ENCODE measurements around the gene GPR162.

The GPR162 gene

DNA sequence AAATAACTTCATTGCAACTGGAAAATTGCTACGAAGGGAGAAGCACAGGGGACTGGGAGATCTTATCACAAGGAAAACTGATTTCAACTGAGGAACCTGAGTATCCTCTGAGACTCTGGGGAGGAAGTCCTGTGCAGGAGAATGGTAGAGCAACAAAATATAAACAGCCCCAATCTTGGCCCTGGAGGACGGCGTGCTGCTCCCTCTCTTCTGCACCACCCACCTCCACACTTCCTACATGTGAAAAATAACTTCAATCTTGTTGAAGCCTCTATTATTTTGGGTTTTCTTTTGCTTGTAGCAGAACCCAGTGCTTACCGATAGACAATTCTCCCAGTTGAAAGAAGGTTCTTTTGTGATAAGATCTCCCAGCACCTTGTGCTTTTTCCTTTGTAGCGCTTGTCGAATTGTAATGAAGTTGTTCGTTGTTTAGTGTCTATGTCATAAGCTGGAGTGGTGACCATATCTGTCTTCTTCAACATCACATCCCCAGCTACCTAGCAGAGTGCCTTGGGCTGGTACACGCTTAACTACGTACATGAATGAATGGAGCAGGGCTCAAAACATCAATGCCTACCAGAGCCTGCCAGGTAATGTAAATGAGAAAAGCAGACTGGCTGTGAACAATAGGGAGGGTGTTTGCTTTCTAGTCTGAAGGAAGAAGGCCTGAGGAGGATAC, 35.1 kb upstream of the GPR162 start:
- no peak for DNase-seq (ENCODE audit: extremely low read depth in 1 of 2, low read depth in 1 of 2)

GRCh38 chr12:6787309-6787708, 34.3 kb upstream of the GPR162 start:
- DNase-seq (ENCODE audit: extremely low read depth in 1 of 2, low read depth in 1 of 2) = no peak

GRCh38 chr12:6788972-6789924, 32.4 kb upstream of the GPR162 start, which contains the start of gene CD4:
CD4 (plus strand) TSS chr12:6789528; CDS start chr12:6800139, 10,611 bp downstream.
- DNase-seq (ENCODE audit: extremely low read depth in 1 of 2, low read depth in 1 of 2) = no peak

DNA sequence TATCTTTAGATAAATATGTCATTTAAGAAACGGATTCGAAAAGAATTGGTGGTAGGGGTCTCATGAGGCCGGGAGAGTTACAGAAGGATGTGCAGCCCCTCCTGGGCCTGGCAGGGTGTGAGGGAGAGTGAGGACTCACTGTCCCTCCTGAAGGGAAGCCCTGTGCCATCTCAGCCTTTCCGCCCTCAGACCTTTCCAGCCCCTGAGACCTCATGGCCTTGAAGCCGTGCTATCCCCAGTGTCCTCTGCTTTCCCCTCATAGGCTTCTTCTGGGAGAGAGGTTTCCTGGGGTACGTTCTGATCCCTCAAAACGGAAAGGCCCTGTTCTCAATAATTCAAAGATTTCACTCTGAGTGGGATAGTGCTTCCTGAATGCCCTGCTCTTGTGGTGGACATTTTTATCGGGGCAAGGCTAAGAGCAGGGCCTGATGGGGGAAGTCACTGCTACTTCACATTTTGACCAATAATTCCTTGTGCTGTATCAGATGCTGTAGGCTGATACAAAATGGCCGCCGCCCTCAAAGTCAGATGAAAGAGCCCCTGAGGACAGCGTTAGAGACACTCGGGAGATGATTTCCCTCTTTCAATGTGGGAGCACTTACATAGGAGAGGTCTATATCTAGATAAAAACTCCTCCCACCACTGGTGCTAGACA, 31.0 kb upstream of the GPR162 start:
- DNase-seq (ENCODE audit: extremely low read depth in 1 of 2, low read depth in 1 of 2) = no peak

- no peak for DNase-seq (ENCODE audit: extremely low read depth in 1 of 2, low read depth in 1 of 2)
These were observed 29.6 kb upstream of the GPR162 start for GRCh38 chr12:6791931-6792520.

- no peak for DNase-seq (ENCODE audit: extremely low read depth in 1 of 2, low read depth in 1 of 2)
These were observed 29.0 kb upstream of the GPR162 start for GRCh38 chr12:6792522-6793201.

- no peak for DNase-seq (ENCODE audit: extremely low read depth in 1 of 2, low read depth in 1 of 2)
These were observed 26.5 kb upstream of the GPR162 start for GRCh38 chr12:6795088-6795487.

GRCh38 chr12:6796576-6796975, 25.0 kb upstream of the GPR162 start:
- no peak for DNase-seq (ENCODE audit: extremely low read depth in 1 of 2, low read depth in 1 of 2)

GRCh38 chr12:6799147-6799546, 22.5 kb upstream of the GPR162 start:
- DNase-seq (ENCODE audit: extremely low read depth in 1 of 2, low read depth in 1 of 2) = no peak

GRCh38 chr12:6807170-6807569, 14.5 kb upstream of the GPR162 start:
- no peak for DNase-seq (ENCODE audit: extremely low read depth in 1 of 2, low read depth in 1 of 2)

GRCh38 chr12:6809056-6809455, 12.6 kb upstream of the GPR162 start:
- DNase-seq (ENCODE audit: extremely low read depth in 1 of 2, low read depth in 1 of 2) = no peak

DNA sequence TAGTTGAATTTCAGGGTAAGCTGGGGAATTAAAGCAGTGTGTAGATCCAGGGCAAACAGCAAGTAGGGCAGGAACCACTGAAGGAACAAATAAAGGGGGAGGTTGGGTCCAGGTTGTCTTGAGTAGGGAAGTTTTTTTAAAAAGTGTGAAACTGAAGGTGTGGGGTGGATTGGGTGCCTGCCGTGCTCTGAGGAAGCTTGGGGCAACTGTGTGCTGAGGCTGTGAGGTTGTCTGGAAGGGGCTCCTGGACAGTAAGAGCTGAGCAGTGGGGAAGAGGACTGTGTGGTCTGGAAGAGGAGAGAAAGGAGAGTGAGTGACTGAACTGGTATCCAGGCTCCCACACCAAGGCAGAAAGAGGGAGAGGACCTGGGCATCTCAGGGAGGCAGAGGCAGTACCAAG, 10.9 kb upstream of the GPR162 start:
- no peak for DNase-seq (ENCODE audit: extremely low read depth in 1 of 2, low read depth in 1 of 2)

DNA sequence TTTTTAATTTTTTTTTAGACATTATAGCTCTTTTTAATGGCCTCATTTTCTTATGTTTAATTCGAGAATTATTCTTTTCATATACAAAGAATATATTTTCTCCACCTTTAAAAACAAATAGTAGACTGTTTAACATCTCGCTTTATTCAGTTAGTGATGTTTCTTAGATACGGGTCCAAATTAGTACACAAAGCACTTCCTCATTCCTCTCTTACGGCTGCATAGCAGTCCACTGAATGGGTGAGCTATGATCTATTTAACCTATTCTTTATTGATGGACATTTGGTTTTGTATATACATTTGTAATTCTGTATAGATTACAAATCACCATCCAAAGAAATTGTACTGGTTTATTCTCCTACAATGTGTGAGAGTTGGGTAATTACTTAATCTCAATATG, 8.3 kb upstream of the GPR162 start:
- no peak for DNase-seq (ENCODE audit: extremely low read depth in 1 of 2, low read depth in 1 of 2)

GRCh38 chr12:6816598-6816997, 5.0 kb upstream of the GPR162 start:
- no peak for DNase-seq (ENCODE audit: extremely low read depth in 1 of 2, low read depth in 1 of 2)

DNA sequence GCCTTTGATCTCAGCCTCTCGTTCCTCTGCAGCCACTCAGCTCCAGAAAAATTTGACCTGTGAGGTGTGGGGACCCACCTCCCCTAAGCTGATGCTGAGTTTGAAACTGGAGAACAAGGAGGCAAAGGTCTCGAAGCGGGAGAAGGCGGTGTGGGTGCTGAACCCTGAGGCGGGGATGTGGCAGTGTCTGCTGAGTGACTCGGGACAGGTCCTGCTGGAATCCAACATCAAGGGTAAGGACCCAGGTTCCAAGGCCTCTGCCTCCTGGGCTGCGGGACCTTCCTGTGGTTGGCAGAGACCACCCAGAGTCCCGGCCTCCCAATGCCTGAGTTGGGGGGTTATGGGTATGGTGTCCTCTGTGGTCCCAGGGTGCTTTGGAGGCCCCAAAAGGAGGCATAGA, 4.5 kb upstream of the GPR162 start:
- no peak for DNase-seq (ENCODE audit: extremely low read depth in 1 of 2, low read depth in 1 of 2)

DNA sequence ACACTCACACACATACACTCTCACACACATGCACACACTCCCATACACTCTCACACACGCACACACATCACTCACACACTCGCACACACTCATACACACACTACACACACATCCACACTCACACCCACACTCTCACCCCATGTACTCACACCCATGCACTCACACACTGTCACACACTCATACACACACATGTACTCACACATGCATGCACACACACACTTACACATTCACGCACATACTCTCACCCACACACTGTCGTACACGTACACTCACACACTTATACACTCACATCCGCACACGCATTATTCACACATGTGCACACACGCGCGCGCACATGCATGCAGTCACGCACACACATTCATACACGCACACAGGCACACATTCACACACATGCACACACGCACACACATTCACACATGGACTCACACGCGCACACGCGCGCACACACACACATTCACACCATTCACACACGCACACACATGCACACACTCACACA, 3.9 kb upstream of the GPR162 start:
- DNase-seq (ENCODE audit: extremely low read depth in 1 of 2, low read depth in 1 of 2) = no peak

DNA sequence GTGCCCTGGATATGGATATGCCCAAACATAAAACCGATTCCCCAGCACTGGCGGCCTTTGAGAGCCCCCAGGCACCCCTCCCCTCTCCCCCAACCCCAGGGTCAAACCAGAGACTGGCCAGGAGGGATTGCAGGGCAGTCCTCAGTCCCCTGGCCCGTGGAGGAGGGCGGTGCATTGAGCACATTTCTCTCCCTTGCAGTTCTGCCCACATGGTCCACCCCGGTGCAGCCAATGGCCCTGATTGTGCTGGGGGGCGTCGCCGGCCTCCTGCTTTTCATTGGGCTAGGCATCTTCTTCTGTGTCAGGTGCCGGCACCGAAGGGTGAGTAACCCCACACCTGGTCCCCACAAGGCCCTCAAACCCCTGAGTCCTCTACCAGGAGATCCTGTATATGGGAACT, 3.4 kb upstream of the GPR162 start:
- no peak for DNase-seq (ENCODE audit: extremely low read depth in 1 of 2, low read depth in 1 of 2)

GRCh38 chr12:6818645-6819044, 3.0 kb upstream of the GPR162 start:
- no peak for DNase-seq (ENCODE audit: extremely low read depth in 1 of 2, low read depth in 1 of 2)

- DNase-seq (ENCODE audit: extremely low read depth in 1 of 2, low read depth in 1 of 2) = no peak
These were observed 2.3 kb upstream of the GPR162 start for GRCh38 chr12:6819106-6820030.

All from stimulated activated CD8-positive, alpha-beta memory T cell treated with anti-CD3 and anti-CD28 coated beads, Interleukin-7, amount 100 ng/mL, for 48 hours (primary cell).